ENCODE data around the gene DMAC2L. TPM values are rescaled to one million over a fixed set of nuclear protein-coding genes. Genes with fewer than 3 reads are reported as not detected.
A peak's percentile ranks its signal among the peaks of the same experiment; 100 is the strongest.

Gene DMAC2L
- total and polyA plus RNA-seq, 3 experiments from 2014 or later: 14.3 to 17.9 (median 14.7) TPM

DNA sequence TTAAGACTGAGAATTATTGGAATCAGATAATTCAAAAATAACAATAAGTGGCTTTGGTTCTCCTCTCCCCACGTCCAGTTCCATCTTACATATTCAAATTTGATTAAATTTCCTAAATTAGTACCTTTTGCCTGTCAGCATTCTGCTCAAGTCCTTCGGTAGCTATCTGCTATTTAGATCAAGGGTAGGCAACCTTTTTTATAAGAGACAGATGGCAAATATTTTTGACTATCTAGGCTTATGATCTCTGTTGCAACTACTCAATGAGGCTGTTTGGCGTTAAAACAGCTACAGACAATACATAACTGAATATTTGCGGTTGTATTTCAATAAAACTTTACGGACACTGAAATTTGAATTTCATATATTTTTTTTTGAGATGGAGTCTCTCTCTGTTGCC, 21.8 kb upstream of the DMAC2L start:
- ChIA-PET CTCF (no interaction called here), POLR2A (interaction anchor here (0.6 kb wide), 1 partner anchor 152 kb away, joined by 3 read pairs; no protein-coding TSS in a partner anchor)
- Mint-ChIP-seq H3K4me3 (no peak overlapping the region), H3K4me1 (no peaks in the 10 kb centered on the region), H3K9me3 (no peaks in the 10 kb centered on the region), H3K36me3 (peaks cover 6 to 22% (median 8%) of the 10 kb centered on the region in 3 donors), H3K27ac (no peak overlapping the region), H3K27me3 (no peaks in the 10 kb centered on the region)
- H3K27ac ChIP-seq (ENCODE audit: low read depth, low read length): no peak overlapping the region
- H3K9me3 ChIP-seq (ENCODE audit: low read length): no peaks in the 10 kb centered on the region
- no peaks in the 10 kb centered on the region for H3K4me1 ChIP-seq (ENCODE audit: insufficient read depth, low read length)
- H3K4me3 ChIP-seq (ENCODE audit: low read length): no peak overlapping the region
- DNase-seq: no peak
- H3K36me3 ChIP-seq (ENCODE audit: insufficient read depth, low read length): no peaks in the 10 kb centered on the region
- H3K27me3 ChIP-seq (ENCODE audit: insufficient read depth, low read length, poor library complexity, severe bottlenecking): no peaks in the 10 kb centered on the region

DNA sequence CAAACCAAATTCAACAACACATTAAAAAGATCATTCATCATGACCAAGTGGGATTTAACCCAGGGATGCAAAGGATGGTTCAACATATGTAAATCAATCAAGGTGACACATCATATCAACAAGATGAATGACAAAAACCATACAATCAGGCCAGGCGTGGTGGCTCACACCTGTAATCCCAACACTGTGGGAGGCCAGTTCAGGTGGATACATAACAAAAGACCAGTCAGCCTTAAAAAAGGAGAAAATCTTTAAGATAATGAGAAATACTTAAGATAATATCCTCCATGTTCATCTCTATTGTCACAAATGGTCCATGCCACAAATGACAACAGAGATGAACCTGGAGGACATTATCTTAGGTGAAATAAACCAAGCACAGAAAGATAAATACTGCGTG, 12.5 kb upstream of the DMAC2L start:
- Mint-ChIP-seq H3K27ac (peak overlapping the region in 4 of 8 donors; percentile 51 to 60 (median 58)), H3K27me3 (no peaks in the 10 kb centered on the region), H3K36me3 (peaks cover 10 to 24% (median 11%) of the 10 kb centered on the region in 3 donors), H3K4me3 (no peak overlapping the region), H3K9me3 (no peaks in the 10 kb centered on the region), H3K4me1 (no peaks in the 10 kb centered on the region)
- DNase-seq: no peak
- Histone ChIP-seq H3K9me3 (ENCODE audit: low read length) (no peaks in the 10 kb centered on the region), H3K36me3 (ENCODE audit: insufficient read depth, low read length) (no peaks in the 10 kb centered on the region), H3K27ac (ENCODE audit: low read depth, low read length) (no peak overlapping the region), H3K4me1 (ENCODE audit: insufficient read depth, low read length) (no peaks in the 10 kb centered on the region), H3K4me3 (ENCODE audit: low read length) (no peak overlapping the region), H3K27me3 (ENCODE audit: insufficient read depth, low read length, poor library complexity, severe bottlenecking) (no peaks in the 10 kb centered on the region)
- ChIA-PET CTCF (no interaction called here), POLR2A (no interaction called here)

DNA sequence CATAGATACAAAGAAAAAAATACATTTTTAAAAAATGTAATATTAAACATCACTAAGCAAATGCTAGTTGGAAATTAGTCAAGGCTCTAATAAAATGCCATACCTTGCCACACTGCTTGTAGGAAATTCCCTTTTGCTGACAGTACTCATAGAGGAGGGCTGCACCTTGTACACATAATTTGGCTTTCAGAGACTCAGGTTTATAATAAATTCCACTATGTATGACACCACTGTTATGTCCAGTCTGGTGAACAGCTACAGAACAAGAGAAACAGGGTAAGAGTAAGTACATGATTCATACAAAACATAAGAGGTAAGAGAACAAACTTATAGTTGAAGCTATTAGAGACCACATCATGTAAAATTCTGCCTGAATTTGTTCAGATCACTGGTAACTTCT, 10.2 kb upstream of the DMAC2L start:
- Histone ChIP-seq H3K4me3 (ENCODE audit: low read length) (no peak overlapping the region), H3K27ac (ENCODE audit: low read depth, low read length) (no peak overlapping the region), H3K4me1 (ENCODE audit: insufficient read depth, low read length) (no peaks in the 10 kb centered on the region), H3K27me3 (ENCODE audit: insufficient read depth, low read length, poor library complexity, severe bottlenecking) (no peaks in the 10 kb centered on the region), H3K9me3 (ENCODE audit: low read length) (no peaks in the 10 kb centered on the region), H3K36me3 (ENCODE audit: insufficient read depth, low read length) (no peaks in the 10 kb centered on the region)
- H3K4me1 Mint-ChIP-seq: no peaks in the 10 kb centered on the region
- no peak for DNase-seq
- POLR2A ChIA-PET: no interaction called here
- no peak overlapping the region for H3K27ac Mint-ChIP-seq
- no peaks in the 10 kb centered on the region for H3K27me3 Mint-ChIP-seq
- H3K4me3 Mint-ChIP-seq: no peak overlapping the region
- no peaks in the 10 kb centered on the region for H3K9me3 Mint-ChIP-seq
- CTCF ChIA-PET: no interaction called here
- H3K36me3 Mint-ChIP-seq: peaks cover 10 to 24% (median 11%) of the 10 kb centered on the region in 3 donors

DNA sequence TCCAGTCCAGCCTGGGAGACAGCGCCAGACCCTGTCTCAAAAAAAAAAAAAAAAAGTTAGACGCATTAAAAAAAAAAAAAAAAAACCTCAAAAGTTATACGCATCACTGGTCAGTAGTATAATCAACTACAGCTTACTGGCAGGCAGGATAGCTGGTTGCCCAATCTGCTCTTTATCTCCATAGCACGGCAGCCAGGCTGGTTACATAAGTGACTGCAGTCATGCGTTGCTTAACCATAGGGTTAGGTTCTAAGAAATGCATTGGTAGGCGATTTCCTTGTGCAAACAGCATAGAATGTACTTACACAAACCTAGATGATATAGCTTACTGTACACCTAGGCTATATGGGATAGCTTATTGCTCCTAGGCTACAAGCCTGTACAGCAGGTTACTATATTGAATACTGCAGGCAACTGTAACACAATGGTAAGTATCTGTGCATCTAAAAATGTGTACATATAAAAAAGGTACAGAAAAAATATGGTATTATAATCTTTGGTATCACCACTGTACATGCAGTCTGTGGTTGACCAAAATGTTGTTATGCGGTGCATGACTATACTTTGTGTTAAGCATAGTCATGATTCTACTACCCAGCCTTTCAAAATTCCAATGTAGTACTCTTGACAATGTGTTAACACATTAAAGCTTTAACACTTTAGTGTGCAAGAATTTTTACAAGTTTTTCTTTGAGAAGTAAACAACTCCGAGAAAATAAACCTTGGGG, 8.2 kb upstream of the DMAC2L start:
- H3K4me3 Mint-ChIP-seq: no peak overlapping the region
- H3K36me3 Mint-ChIP-seq: peaks cover 6 to 18% (median 11%) of the 10 kb centered on the region in 3 donors
- Histone ChIP-seq H3K36me3 (ENCODE audit: insufficient read depth, low read length) (no peaks in the 10 kb centered on the region), H3K4me1 (ENCODE audit: insufficient read depth, low read length) (no peaks in the 10 kb centered on the region), H3K9me3 (ENCODE audit: low read length) (no peaks in the 10 kb centered on the region), H3K4me3 (ENCODE audit: low read length) (no peak overlapping the region), H3K27me3 (ENCODE audit: insufficient read depth, low read length, poor library complexity, severe bottlenecking) (no peaks in the 10 kb centered on the region), H3K27ac (ENCODE audit: low read depth, low read length) (no peak overlapping the region)
- no peak overlapping the region for H3K27ac Mint-ChIP-seq
- CTCF ChIA-PET: interaction anchor here (1.1 kb wide), 1 partner anchor 12 kb away, joined by 3 read pairs; no protein-coding TSS in a partner anchor
- peaks cover 0 to 1% (median 0%) of the 10 kb centered on the region in 3 donors for H3K4me1 Mint-ChIP-seq
- POLR2A ChIA-PET: no interaction called here
- no peaks in the 10 kb centered on the region for H3K9me3 Mint-ChIP-seq
- DNase-seq: no peak
- H3K27me3 Mint-ChIP-seq: no peaks in the 10 kb centered on the region

GRCh38 chr14:50308363-50308915, 3.7 kb upstream of the DMAC2L start:
- ChIA-PET CTCF (no interaction called here), POLR2A (no interaction called here)
- H3K27ac Mint-ChIP-seq: no peak overlapping the region
- no peak overlapping the region for H3K4me3 Mint-ChIP-seq
- no peak overlapping the region for H3K27ac ChIP-seq (ENCODE audit: low read depth, low read length)
- no peaks in the 10 kb centered on the region for H3K9me3 ChIP-seq (ENCODE audit: low read length)
- no peak overlapping the region for H3K4me3 ChIP-seq (ENCODE audit: low read length)
- H3K27me3 Mint-ChIP-seq: no peaks in the 10 kb centered on the region
- peaks cover 20 to 21% (median 21%) of the 10 kb centered on the region in 3 donors for H3K4me1 Mint-ChIP-seq
- no peaks in the 10 kb centered on the region for H3K9me3 Mint-ChIP-seq
- no peak for DNase-seq
- no peaks in the 10 kb centered on the region for H3K36me3 ChIP-seq (ENCODE audit: insufficient read depth, low read length)
- peaks cover 0 to 11% (median 0%) of the 10 kb centered on the region in 3 donors for H3K36me3 Mint-ChIP-seq
- H3K4me1 ChIP-seq (ENCODE audit: insufficient read depth, low read length): peaks cover 15% of the 10 kb centered on the region
- H3K27me3 ChIP-seq (ENCODE audit: insufficient read depth, low read length, poor library complexity, severe bottlenecking): no peaks in the 10 kb centered on the region

GRCh38 chr14:50310445-50310844, 1.7 kb upstream of the DMAC2L start:
- H3K4me1 ChIP-seq (ENCODE audit: insufficient read depth, low read length): peaks cover 20% of the 10 kb centered on the region
- H3K9me3 ChIP-seq (ENCODE audit: low read length): no peaks in the 10 kb centered on the region
- no peak overlapping the region for H3K4me3 ChIP-seq (ENCODE audit: low read length)
- H3K27ac Mint-ChIP-seq: no peak overlapping the region
- H3K27me3 ChIP-seq (ENCODE audit: insufficient read depth, low read length, poor library complexity, severe bottlenecking): no peaks in the 10 kb centered on the region
- no peaks in the 10 kb centered on the region for H3K36me3 ChIP-seq (ENCODE audit: insufficient read depth, low read length)
- no peak for DNase-seq
- H3K36me3 Mint-ChIP-seq: peaks cover 0 to 14% (median 2%) of the 10 kb centered on the region in 3 donors
- H3K9me3 Mint-ChIP-seq: no peaks in the 10 kb centered on the region
- H3K27ac ChIP-seq (ENCODE audit: low read depth, low read length): no peak overlapping the region
- H3K4me1 Mint-ChIP-seq: peaks cover 30 to 31% (median 31%) of the 10 kb centered on the region in 3 donors
- peak overlapping the region in 6 of 7 donors; percentile 9 to 62 (median 28) for H3K4me3 Mint-ChIP-seq
- ChIA-PET CTCF (interaction anchor here (1.1 to 3.6 kb wide), 3 partner anchors 11 to 233 kb away, joined by 4 to 39 read pairs (median 5); partner anchors contain the start of gene CDKL1), POLR2A (interaction anchor here (0.6 to 1.7 kb wide), 3 partner anchors 82 to 337 kb away, joined by 3 to 5 read pairs (median 4); partner anchors contain the start of gene MAP4K5)
- H3K27me3 Mint-ChIP-seq: no peaks in the 10 kb centered on the region

DNA sequence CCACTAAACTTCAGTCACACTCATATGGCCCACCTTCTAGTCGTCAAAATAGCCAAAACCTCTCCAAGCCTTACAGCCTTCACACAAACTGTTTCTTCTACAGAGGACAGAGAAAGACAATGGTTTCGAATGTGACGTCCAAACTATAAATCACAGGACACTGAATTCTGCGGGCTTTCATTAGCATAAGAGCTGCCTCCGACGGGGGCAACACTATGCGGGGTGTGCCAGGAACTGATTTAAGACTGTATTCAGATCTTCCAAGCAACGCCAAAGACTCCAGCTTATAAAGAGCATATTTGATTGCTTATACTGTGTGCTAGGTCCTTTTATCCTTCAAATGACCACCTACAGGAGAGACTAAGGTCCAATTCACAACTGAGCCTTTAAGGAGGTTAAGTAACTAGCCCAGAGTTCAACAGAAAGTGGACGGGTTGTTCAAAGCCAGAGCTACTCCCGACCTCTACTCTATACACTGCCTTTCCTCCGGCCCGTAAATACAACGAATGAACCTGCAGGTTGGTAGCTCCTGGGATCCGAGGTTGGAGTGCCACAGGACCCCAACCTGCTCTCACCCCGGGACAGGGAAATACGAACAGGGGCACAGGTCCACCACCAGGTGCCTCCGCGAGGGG, 670 bp upstream of the DMAC2L start:
- Mint-ChIP-seq H3K4me3 (peak overlapping the region; percentile 88 to 98 (median 93)), H3K27ac (peak overlapping the region; percentile 86 to 99 (median 95)), H3K4me1 (peaks cover 36 to 40% (median 39%) of the 10 kb centered on the region in 3 donors), H3K36me3 (peaks cover 0 to 20% (median 4%) of the 10 kb centered on the region in 3 donors), H3K9me3 (no peaks in the 10 kb centered on the region), H3K27me3 (no peaks in the 10 kb centered on the region)
- DNase-seq: no peak
- POLR2A ChIA-PET: interaction anchor here (0.5 to 2.1 kb wide), 6 partner anchors 10 to 493 kb away, joined by 3 to 18 read pairs (median 4); partner anchors contain the start of gene MAP4K5
- Histone ChIP-seq H3K4me3 (ENCODE audit: low read length) (peak overlapping the region; percentile 84), H3K27me3 (ENCODE audit: insufficient read depth, low read length, poor library complexity, severe bottlenecking) (no peaks in the 10 kb centered on the region), H3K27ac (ENCODE audit: low read depth, low read length) (peak overlapping the region; percentile 52), H3K4me1 (ENCODE audit: insufficient read depth, low read length) (peaks cover 20% of the 10 kb centered on the region), H3K9me3 (ENCODE audit: low read length) (no peaks in the 10 kb centered on the region), H3K36me3 (ENCODE audit: insufficient read depth, low read length) (no peaks in the 10 kb centered on the region)
- CTCF ChIA-PET: interaction anchor here (1.0 to 3.6 kb wide), 5 partner anchors 10 to 690 kb away, joined by 3 to 39 read pairs (median 5); partner anchors contain the start of genes CDKL1, MAP4K5, MGAT2 and RPL36AL
